GM23338 (cell line): Measurements from ENCODE around the gene FXYD7. TPM values are rescaled to one million over a fixed set of nuclear protein-coding genes. Genes with fewer than 3 reads are reported as not detected.

Experiments
- ATAC-seq: fragments of 200-7000 bp; cut with Tn5 transposase; 3 replicates; pipeline ENCODE4 v1.9.1; 2020
- DNase-seq: peaks from one replicate; pipeline ENCODE4 v3.0.0-alpha.2; 2015; ENCODE audit warnings: low spot score
- H2AFZ ChIP-seq: fragments of 200-600 bp; sonication (generic); 2 replicates; pipeline ENCODE4 v1.8.0; 2016; ENCODE audit warnings: antibody characterized with exemption, mild to moderate bottlenecking, moderate library complexity
- H3F3A ChIP-seq: fragments of 200-600 bp; sonication (generic); replicated peaks from 2 replicates; pipeline ENCODE4 v1.8.0; 2017; ENCODE audit warnings: antibody characterized with exemption, mixed run types, low read depth
- H3K27ac ChIP-seq: fragments of 200-600 bp; sonication (generic); 2 replicates; pipeline ENCODE4 v1.6.1; 2016; ENCODE audit warnings: low read depth
- H3K27me3 ChIP-seq: fragments of 200-600 bp; sonication (generic); 2 replicates; pipeline ENCODE4 v1.8.0; 2016; ENCODE audit warnings: mild to moderate bottlenecking, mixed run types, moderate library complexity; ENCODE audit not compliant: insufficient read depth
- H3K36me3 ChIP-seq: fragments of 200-600 bp; sonication (generic); 2 replicates; pipeline ENCODE4 v1.8.0; 2016; ENCODE audit warnings: mild to moderate bottlenecking; ENCODE audit not compliant: insufficient read depth
- H3K4me1 ChIP-seq: fragments of 200-600 bp; sonication (generic); 2 replicates; pipeline ENCODE4 v1.8.0; 2016; ENCODE audit warnings: mild to moderate bottlenecking, moderate library complexity; ENCODE audit not compliant: insufficient read depth
- H3K4me2 ChIP-seq: fragments of 200-600 bp; sonication (generic); 2 replicates; pipeline ENCODE4 v1.7.1; 2017; ENCODE audit warnings: mixed run types
- H3K4me3 ChIP-seq: fragments of 200-600 bp; sonication (generic); 2 replicates; pipeline ENCODE4 v1.6.1; 2016; ENCODE audit warnings: mixed run types
- H3K79me2 ChIP-seq: fragments of 200-600 bp; sonication (generic); replicated peaks from 2 replicates; pipeline ENCODE4 v1.8.0; 2017; ENCODE audit warnings: mild to moderate bottlenecking; ENCODE audit not compliant: insufficient read depth
- H3K9me2 ChIP-seq: fragments of 200-600 bp; sonication (generic); 2 replicates; pipeline ENCODE4 v1.8.0; 2017; ENCODE audit not compliant: insufficient read depth
- H4K20me1 ChIP-seq: fragments of 200-600 bp; sonication (generic); replicated peaks from 2 replicates; pipeline ENCODE4 v1.8.0; 2017; ENCODE audit warnings: mild to moderate bottlenecking; ENCODE audit not compliant: insufficient read depth
- H3K27ac Mint-ChIP-seq: 2 replicates; pipeline ENCODE4 v1.8.0; 2020; ENCODE audit warnings: inconsistent platforms, mild to moderate bottlenecking, moderate library complexity, mixed read lengths
- H3K27me3 Mint-ChIP-seq: 3 replicates; pipeline ENCODE4 v1.8.0; 2022; ENCODE audit warnings: low read depth, mild to moderate bottlenecking, moderate library complexity, mixed read lengths, inconsistent platforms; ENCODE audit not compliant: insufficient read depth, poor library complexity
- H3K36me3 Mint-ChIP-seq: 3 replicates; pipeline ENCODE4 v1.8.0; 2021; ENCODE audit warnings: low read depth, mild to moderate bottlenecking, inconsistent platforms, moderate library complexity, mixed read lengths
- H3K4me1 Mint-ChIP-seq: 3 replicates; pipeline ENCODE4 v1.8.0; 2020; ENCODE audit warnings: mild to moderate bottlenecking, inconsistent platforms, mixed read lengths
- H3K4me3 Mint-ChIP-seq: 3 replicates; pipeline ENCODE4 v1.8.0; 2021; ENCODE audit warnings: moderate library complexity, mild to moderate bottlenecking, inconsistent platforms, mixed read lengths
- H3K9me3 Mint-ChIP-seq: 3 replicates; pipeline ENCODE4 v1.8.0; 2020; ENCODE audit warnings: moderate library complexity, mild to moderate bottlenecking, inconsistent platforms, mixed read lengths
- CREB1 ChIP-seq: fragments of 250-450 bp; sonication (Bioruptor Pico); IDR thresholded peaks from 2 replicates; pipeline ENCODE4 v1.5.0; 2020; ENCODE audit warnings: low read depth, mild to moderate bottlenecking, moderate library complexity
- CTCF ChIP-seq, 2 experiments: fragments of 200-600 bp in 1 of 2; sonication (generic) in 1 of 2; conservative IDR thresholded peaks; 2 replicates each; pipeline versions ENCODE4 v1.5.1 to v1.6.1; 2016 to 2017; ENCODE audit warnings: antibody characterized with exemption in 2 of 2, low read depth in 2 of 2, mild to moderate bottlenecking in 2 of 2, moderate library complexity in 1 of 2
- ETS1 ChIP-seq: IDR thresholded peaks from 2 replicates; pipeline ENCODE4 v1.6.1; 2016; ENCODE audit warnings: antibody characterized with exemption
- EZH2 ChIP-seq: fragments of 200-600 bp; sonication (generic); IDR thresholded peaks from one replicate; pipeline ENCODE4 v1.8.0; 2017; ENCODE audit warnings: antibody characterized with exemption, mild to moderate bottlenecking, low read depth; ENCODE audit not compliant: unreplicated experiment
- EZH2phosphoT487 ChIP-seq: fragments of 200-600 bp; sonication (generic); IDR thresholded peaks from one replicate; pipeline ENCODE4 v1.8.1; 2018; ENCODE audit warnings: antibody characterized with exemption; ENCODE audit not compliant: unreplicated experiment
- JUNB ChIP-seq: IDR thresholded peaks from one replicate; pipeline ENCODE4 v1.6.1; 2016; ENCODE audit warnings: antibody characterized with exemption; ENCODE audit not compliant: unreplicated experiment
- NANOG ChIP-seq: IDR thresholded peaks from 2 replicates; pipeline ENCODE4 v1.6.1; 2016; ENCODE audit warnings: antibody characterized with exemption, borderline replicate concordance
- POLR2AphosphoS5 ChIP-seq: IDR thresholded peaks from 2 replicates; pipeline ENCODE4 v1.6.1; 2016; ENCODE audit warnings: antibody characterized with exemption, low read depth
- REST ChIP-seq: IDR thresholded peaks from one replicate; pipeline ENCODE4 v1.6.1; 2018; ENCODE audit warnings: antibody characterized with exemption; ENCODE audit not compliant: unreplicated experiment
- STAT1 ChIP-seq: IDR thresholded peaks from one replicate; pipeline ENCODE4 v1.6.1; 2016; ENCODE audit warnings: antibody characterized with exemption; ENCODE audit not compliant: unreplicated experiment
- ZNF114 ChIP-seq: fragments of 250-450 bp; sonication (Bioruptor Pico); IDR thresholded peaks from 2 replicates; pipeline ENCODE4 v1.5.0; 2020; ENCODE audit warnings: mild to moderate bottlenecking, moderate library complexity
- ZNF331 ChIP-seq: fragments of 250-450 bp; sonication (Bioruptor Pico); IDR thresholded peaks from 2 replicates; pipeline ENCODE4 v1.5.0; 2020; ENCODE audit warnings: low read depth, mild to moderate bottlenecking, moderate library complexity
- ZNF462 ChIP-seq: fragments of 250-450 bp; sonication (Bioruptor Pico); IDR thresholded peaks from 2 replicates; pipeline ENCODE4 v1.5.0; 2020; ENCODE audit warnings: mild to moderate bottlenecking, moderate library complexity
- polyA plus RNA-seq: library from polyadenylated mRNA; unstranded; fragments of >200 nt; fragmentation: Nextera tagmentation; extraction: Ambion mirVana; gene quantifications from 2 replicates; pipeline ENCODE4 v1.2.1, GENCODE V29; 2016
- total RNA-seq: library from RNA; depleted of rRNA; stranded (reverse); fragments of >200 nt; shearing (Covaris generic); gene quantifications from 2 replicates; pipeline ENCODE4 v1.2.3, GENCODE V29; 2014

The FXYD7 gene
- total and polyA plus RNA-seq, 2 experiments from 2014 or later = 9.6 to 44.0 TPM

- Histone ChIP-seq H3K9me2 (no peaks in the 10 kb centered on the region), H3K4me2 (no peak overlapping the region), H3K4me3 (no peak overlapping the region), H2AFZ (no peak overlapping the region), H4K20me1 (0 out of 2 replicates have a peak, but pooled peaks cover 4% of the 10 kb centered on the region), H3K27ac (no peak overlapping the region), H3K79me2 (no peaks in the 10 kb centered on the region), H3K4me1 (peaks cover 27% of the 10 kb centered on the region), H3K27me3 (peaks cover 15% of the 10 kb centered on the region), H3K36me3 (no peaks in the 10 kb centered on the region), H3F3A (peaks cover 14% of the 10 kb centered on the region; the same call in 1 of the 2 replicates)
- Mint-ChIP-seq H3K27me3 (peaks cover 28% of the 10 kb centered on the region), H3K27ac (no peak overlapping the region), H3K4me1 (peaks cover 42% of the 10 kb centered on the region), H3K9me3 (no peaks in the 10 kb centered on the region; the same call in 2 of the 3 replicates), H3K36me3 (peaks cover 7% of the 10 kb centered on the region; the same call in 2 of the 3 replicates), H3K4me3 (no peak overlapping the region)
- no peak for TF ChIP-seq POLR2AphosphoS5
- no peak for TF ChIP-seq EZH2
- no peak for TF ChIP-seq ETS1
- TF ChIP-seq ZNF114 = no peak
- TF ChIP-seq CTCF (conservative IDR thresholded peaks at IDR 0.05; ENCODE audit: low read depth in 2 of 2) = no peak
- no peak for TF ChIP-seq NANOG
- no peak for TF ChIP-seq JUNB
- TF ChIP-seq ZNF331 (CRISPR knock-in tag) = no peak
- no peak for TF ChIP-seq STAT1
- TF ChIP-seq CREB1 (CRISPR knock-in tag) = no peak
- no peak for TF ChIP-seq EZH2phosphoT487
- TF ChIP-seq REST = no peak
- TF ChIP-seq ZNF462 (CRISPR knock-in tag) = no peak
- ATAC-seq = no peak
- no peak for DNase-seq
Observed at GRCh38 chr19:35146746-35147459, 3.8 kb downstream of the FXYD7 start.
